GM12874 (cell line): Measurements from ENCODE around the gene NPHS1.

Source experiments
- TF ChIP-seq, protein P1 (sequence below): IDR thresholded peaks from 2 replicates; pipeline ENCODE4 v1.5.1; 2011; ENCODE audit warnings: low read depth, mild to moderate bottlenecking, control low read depth, low read length, moderate library complexity; ENCODE audit not compliant: insufficient read depth

The NPHS1 gene

DNA sequence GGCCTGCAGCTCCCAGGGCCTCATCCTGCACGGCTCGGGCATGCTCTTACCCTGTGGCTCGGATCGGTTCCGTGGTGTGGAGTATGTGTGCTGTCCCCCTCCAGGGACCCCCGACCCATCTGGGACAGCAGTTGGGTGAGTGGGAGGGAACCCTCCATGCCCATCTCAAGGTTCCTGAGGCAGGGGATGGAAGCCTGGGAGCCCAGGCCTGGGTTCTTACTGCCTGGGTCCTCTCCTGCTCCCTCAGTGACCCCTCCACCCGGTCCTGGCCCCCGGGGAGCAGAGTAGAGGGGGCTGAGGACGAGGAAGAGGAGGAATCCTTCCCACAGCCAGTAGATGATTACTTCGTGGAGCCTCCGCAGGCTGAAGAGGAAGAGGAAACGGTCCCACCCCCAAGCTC is 19.3 kb upstream of the NPHS1 start:
- TF ChIP-seq, protein P1, sequence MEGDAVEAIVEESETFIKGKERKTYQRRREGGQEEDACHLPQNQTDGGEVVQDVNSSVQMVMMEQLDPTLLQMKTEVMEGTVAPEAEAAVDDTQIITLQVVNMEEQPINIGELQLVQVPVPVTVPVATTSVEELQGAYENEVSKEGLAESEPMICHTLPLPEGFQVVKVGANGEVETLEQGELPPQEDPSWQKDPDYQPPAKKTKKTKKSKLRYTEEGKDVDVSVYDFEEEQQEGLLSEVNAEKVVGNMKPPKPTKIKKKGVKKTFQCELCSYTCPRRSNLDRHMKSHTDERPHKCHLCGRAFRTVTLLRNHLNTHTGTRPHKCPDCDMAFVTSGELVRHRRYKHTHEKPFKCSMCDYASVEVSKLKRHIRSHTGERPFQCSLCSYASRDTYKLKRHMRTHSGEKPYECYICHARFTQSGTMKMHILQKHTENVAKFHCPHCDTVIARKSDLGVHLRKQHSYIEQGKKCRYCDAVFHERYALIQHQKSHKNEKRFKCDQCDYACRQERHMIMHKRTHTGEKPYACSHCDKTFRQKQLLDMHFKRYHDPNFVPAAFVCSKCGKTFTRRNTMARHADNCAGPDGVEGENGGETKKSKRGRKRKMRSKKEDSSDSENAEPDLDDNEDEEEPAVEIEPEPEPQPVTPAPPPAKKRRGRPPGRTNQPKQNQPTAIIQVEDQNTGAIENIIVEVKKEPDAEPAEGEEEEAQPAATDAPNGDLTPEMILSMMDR, result no peak

DNA sequence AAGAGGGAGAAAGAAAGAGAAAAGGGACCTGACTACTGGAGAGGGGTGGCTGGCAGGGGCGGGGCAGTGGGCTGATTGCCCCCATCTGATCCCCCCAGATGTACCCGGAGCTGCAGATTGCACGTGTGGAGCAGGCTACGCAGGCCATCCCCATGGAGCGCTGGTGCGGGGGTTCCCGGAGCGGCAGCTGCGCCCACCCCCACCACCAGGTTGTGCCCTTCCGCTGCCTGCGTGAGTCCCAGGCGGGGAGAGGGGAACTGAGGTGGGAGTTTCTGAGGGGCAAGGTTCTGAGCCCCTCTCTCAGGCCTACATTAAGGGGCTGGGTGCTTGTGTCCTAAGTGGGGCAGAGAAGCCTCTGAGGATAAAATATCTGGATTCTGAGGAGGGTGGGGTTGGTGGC is 18.5 kb upstream of the NPHS1 start:
- TF ChIP-seq, protein P1, result no peak

DNA sequence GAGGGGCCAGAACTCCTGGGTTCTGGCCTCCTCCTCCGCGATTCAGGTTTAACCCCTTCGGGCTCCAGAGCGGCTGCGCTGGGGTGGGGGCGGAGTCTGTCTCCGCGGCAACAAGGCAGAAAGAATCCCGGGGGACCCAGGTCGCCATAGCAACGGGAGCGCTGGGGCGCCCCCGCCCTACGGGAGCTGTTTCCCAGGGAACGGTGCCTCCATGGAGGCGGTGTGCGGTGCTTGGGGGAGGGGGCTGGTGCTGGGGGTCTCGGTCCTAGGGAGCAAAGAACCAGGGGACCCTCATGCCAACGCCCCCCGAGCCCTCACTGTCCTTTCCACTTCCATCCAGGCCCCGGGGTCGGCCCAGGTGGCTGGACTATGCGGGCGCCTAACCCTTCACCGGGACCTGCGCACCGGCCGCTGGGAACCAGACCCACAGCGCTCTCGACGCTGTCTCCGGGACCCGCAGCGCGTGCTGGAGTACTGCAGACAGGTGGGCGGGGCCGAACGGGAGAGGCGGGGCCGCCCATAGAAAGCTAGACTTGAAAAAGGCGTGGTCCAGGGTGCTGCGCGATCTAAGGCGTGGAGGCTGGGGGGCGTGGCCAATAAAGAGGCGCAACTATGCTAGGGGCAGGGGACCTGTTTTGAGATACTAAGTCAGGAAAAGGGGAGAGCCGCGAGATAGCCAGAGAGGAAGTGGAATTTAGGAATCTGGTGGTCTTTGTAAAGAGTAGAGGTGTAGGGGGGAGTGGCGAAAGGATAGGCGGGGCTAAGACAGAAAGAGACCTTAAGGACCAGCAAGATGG is 17.2 kb upstream of the NPHS1 start:
- TF ChIP-seq, protein P1, result no peak

DNA sequence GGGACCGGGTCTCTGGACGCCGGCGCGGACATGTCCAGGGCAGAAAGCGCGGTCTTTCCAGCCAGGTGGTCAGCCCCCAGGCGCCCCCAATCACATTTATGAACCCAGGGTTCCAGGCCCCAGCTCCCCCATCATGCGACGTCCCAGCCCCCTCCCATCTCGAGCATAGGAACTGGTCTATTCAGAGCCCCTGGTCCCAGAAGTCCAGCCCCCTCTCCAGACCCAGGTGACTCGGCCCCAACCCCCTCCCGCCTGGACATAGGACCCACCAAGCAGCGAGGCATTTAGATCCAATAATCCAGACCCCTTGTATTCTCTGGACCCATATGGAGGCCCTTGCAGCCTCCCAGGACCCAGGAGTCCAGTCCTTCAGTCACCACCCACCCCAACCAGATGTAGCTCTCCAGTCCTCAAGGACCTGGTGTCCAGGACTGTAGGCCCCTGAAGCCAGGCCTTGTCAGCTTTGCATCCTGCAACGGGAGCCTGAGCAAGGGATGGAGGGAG is 16.6 kb upstream of the NPHS1 start:
- TF ChIP-seq, protein P1, result no peak

DNA sequence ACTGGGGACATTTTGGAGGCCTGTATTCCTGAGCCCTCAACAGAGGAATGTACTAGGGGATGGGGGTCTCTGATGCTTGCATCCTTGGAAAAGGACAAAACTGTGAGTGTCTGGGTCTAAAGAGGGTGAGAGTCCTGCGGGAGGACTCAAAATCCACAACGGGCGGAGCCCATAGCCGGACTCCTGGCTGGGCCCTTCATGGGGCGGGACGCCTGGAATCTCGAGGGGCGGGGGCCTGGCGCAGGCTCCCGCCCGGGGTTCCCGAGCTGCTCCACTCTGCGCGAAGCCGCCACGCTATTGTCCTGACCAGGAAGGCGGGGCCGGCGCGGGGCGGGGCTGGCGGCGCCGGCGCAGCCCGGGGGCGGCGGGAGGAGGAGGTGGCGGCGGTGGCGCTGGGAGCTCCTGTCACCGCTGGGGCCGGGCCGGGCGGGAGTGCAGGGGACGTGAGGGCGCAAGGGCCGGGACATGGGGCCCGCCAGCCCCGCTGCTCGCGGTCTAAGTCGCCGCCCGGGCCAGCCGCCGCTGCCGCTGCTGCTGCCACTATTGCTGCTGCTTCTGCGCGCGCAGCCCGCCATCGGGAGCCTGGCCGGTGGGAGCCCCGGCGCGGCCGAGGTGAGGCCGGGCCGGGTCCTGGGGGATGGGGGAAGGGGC is 16.0 kb upstream of the NPHS1 start, which contains the start of gene APLP1:
Gene APLP1 (plus strand): TSS at position 403 of the 651 bp plus-strand sequence. CDS start 63 bp downstream, at position 466.
- TF ChIP-seq, protein P1, result no peak

DNA sequence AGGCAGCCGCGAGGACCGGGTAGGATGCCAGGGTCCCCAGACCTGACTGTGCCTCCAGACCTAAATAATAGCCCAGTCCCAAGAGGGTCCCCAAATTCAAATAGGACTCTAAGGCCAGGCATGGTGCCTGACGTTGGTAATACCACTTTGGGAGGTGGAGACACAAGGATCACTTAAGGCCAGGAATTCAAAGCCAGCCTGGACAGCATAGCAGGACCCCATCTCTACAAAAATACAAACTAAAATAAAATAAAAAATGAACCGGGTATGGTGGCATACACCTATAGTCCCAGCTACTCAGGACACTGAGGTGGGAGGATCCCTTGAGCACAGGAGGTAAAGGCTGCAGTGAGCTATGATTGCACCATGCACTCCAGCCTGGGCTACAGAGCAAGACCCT is 10.7 kb upstream of the NPHS1 start:
- TF ChIP-seq, protein P1, result no peak

DNA sequence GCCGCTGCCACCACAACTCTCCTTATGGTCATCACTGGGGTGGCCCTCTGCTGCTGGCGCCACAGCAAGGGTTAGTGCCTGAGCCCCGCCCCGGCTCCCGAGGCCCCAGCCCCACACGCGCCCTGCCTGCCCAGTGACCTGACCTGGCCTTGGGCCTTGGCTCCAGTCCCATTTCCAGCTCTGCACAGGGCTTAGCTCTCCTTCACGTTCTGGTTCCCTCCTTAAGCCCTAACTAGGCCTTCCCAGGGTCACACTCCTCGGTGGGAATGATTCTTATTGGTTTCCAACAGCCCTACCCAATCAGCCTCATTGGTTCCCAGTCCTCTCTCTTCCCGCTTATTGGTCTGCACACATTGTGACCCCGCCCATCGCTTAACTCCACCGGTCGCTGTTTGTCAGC is 10.2 kb upstream of the NPHS1 start:
- TF ChIP-seq, protein P1, result no peak
